Cardiac muscle cell (in vitro differentiated cells and primary cell): ENCODE measurements around the gene EFNA5. TPM values are rescaled to one million over a fixed set of nuclear protein-coding genes. Genes with fewer than 3 reads are reported as not detected.

ENCODE experiments used
- DNase-seq, 2 donors: peaks; one replicate each; pipeline versions ENCODE4 v3.0.0 to v3.0.0-alpha.2; 2010 to 2017; ENCODE audit warnings: low read depth in 1 of 2, low spot score in 1 of 2
- H3K27ac ChIP-seq: fragments of 200-600 bp; sonication (generic); 2 replicates; pipeline ENCODE4 v1.5.1; 2016
- H3K27me3 ChIP-seq: fragments of 200-600 bp; sonication (generic); 2 replicates; pipeline ENCODE4 v1.6.0; 2016; ENCODE audit warnings: control low read depth
- H3K36me3 ChIP-seq: fragments of 200-600 bp; sonication (generic); 2 replicates; pipeline ENCODE4 v1.5.1; 2016; ENCODE audit warnings: control low read depth
- H3K4me1 ChIP-seq: fragments of 200-600 bp; sonication (generic); 2 replicates; pipeline ENCODE4 v1.8.1; 2017; ENCODE audit warnings: low read depth, mild to moderate bottlenecking, mixed run types
- H3K4me3 ChIP-seq: fragments of 200-600 bp; sonication (generic); 2 replicates; pipeline ENCODE4 v1.5.1; 2016; ENCODE audit warnings: mild to moderate bottlenecking
- H3K9me3 ChIP-seq: fragments of 200-600 bp; sonication (generic); 2 replicates; pipeline ENCODE4 v1.5.1; 2017; ENCODE audit warnings: low read depth, mild to moderate bottlenecking, control low read depth
- polyA plus RNA-seq: library from polyadenylated mRNA; unstranded; fragments of >200 nt; fragmentation: Nextera tagmentation; extraction: Ambion mirVana; gene quantifications from 2 replicates; pipeline ENCODE4 v1.2.1, GENCODE V29; 2016
- total RNA-seq: library from RNA; depleted of rRNA; stranded (reverse); fragments of >200 nt; gene quantifications from 2 replicates; pipeline ENCODE4 v1.2.3, GENCODE V29; 2016
- TF ChIP-seq, protein P1 (sequence below): IDR thresholded peaks from 2 replicates; pipeline ENCODE4 v1.5.1; 2012; ENCODE audit warnings: low read depth, mild to moderate bottlenecking, low read length

Gene EFNA5
- total and polyA plus RNA-seq, 2 experiments from 2014 or later = 4.5 to 12.0 TPM

DNA sequence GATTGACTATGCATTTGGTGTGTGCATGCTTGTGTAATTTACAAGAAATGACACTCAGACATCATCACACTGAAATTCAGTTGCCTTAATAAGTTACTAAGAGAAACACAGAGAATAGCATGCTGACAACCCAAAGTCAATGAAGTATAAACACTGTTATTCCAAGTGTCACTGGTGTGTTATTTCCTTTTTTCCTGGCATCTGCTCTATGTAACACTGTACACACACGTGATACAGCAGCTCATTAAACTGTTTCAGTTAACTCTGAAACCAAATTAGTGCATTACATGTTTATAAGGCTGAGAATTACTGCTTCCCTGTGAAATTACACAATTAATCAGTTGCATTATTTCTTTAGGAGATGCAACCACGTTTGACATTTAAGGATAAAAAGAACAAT is 252.7 kb downstream of the EFNA5 start:
- TF ChIP-seq, protein P1, sequence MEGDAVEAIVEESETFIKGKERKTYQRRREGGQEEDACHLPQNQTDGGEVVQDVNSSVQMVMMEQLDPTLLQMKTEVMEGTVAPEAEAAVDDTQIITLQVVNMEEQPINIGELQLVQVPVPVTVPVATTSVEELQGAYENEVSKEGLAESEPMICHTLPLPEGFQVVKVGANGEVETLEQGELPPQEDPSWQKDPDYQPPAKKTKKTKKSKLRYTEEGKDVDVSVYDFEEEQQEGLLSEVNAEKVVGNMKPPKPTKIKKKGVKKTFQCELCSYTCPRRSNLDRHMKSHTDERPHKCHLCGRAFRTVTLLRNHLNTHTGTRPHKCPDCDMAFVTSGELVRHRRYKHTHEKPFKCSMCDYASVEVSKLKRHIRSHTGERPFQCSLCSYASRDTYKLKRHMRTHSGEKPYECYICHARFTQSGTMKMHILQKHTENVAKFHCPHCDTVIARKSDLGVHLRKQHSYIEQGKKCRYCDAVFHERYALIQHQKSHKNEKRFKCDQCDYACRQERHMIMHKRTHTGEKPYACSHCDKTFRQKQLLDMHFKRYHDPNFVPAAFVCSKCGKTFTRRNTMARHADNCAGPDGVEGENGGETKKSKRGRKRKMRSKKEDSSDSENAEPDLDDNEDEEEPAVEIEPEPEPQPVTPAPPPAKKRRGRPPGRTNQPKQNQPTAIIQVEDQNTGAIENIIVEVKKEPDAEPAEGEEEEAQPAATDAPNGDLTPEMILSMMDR = no peak
- H3K27me3 ChIP-seq = no peaks in the 10 kb centered on the region
- no peaks in the 10 kb centered on the region for H3K36me3 ChIP-seq
- peaks cover 29% of the 10 kb centered on the region for H3K4me1 ChIP-seq
- no peak overlapping the region for H3K27ac ChIP-seq
- no peak overlapping the region for H3K4me3 ChIP-seq
- DNase-seq = no peak
- H3K9me3 ChIP-seq = no peaks in the 10 kb centered on the region

GRCh38 chr5:107415762-107416161 is 255.0 kb downstream of the EFNA5 start:
- H3K27me3 ChIP-seq = no peaks in the 10 kb centered on the region
- no peak overlapping the region for H3K4me3 ChIP-seq
- TF ChIP-seq, protein P1 = no peak
- H3K27ac ChIP-seq = no peak overlapping the region
- DNase-seq = no peak
- no peaks in the 10 kb centered on the region for H3K36me3 ChIP-seq
- H3K4me1 ChIP-seq = peaks cover 41% of the 10 kb centered on the region
- H3K9me3 ChIP-seq = no peaks in the 10 kb centered on the region

DNA sequence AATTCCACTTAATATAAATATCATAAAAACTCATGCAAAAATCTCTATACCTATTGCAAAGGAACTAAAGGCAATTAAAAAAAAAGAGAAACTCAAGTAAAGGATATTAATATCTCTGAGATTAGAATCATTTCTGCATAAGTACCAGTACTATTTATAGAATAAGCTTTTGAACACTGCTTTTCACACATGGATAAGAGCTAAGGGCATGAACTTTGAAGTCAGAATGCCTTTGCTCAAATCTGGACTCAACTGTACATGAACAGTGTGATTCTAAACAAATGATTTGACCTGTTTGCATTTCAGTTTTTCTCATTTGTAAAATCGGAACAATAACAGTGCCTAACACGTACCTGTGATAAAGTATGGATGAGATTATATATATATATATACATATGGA is 255.9 kb downstream of the EFNA5 start:
- H3K9me3 ChIP-seq = no peaks in the 10 kb centered on the region
- no peak overlapping the region for H3K27ac ChIP-seq
- DNase-seq = peak in 1 of 2 donors; percentile 38
- no peaks in the 10 kb centered on the region for H3K36me3 ChIP-seq
- TF ChIP-seq, protein P1 = no peak
- H3K4me3 ChIP-seq = peak overlapping the region; percentile 3
- H3K27me3 ChIP-seq = no peaks in the 10 kb centered on the region
- peaks cover 43% of the 10 kb centered on the region for H3K4me1 ChIP-seq

- peak in 1 of 2 donors; percentile 71 for DNase-seq
- no peak overlapping the region for H3K27ac ChIP-seq
Measured at GRCh38 chr5:107413754-107414153, 257.0 kb downstream of the EFNA5 start.

DNA sequence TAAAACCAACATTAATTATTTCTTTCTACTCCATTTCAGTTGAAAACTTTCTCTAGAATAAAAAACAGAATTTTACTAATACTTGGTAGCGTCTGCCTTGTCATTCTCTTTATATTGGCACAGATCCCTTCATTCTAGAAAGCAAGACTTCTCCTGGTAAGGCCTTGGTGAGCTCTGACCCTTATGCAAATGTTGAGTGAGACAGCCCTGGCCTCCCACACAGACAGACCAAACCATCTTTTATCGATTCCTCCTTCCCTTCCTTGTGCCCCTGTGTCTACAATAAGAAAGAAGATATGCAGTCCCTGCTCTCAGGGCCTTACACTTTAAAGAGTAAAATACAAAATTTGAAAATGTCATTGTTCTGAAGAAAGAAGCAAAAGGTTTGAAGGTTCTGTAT is 262.2 kb downstream of the EFNA5 start:
- TF ChIP-seq, protein P1 = no peak
- H3K4me1 ChIP-seq = peaks cover 19% of the 10 kb centered on the region
- no peak overlapping the region for H3K4me3 ChIP-seq
- H3K27ac ChIP-seq = no peak overlapping the region
- H3K36me3 ChIP-seq = no peaks in the 10 kb centered on the region
- H3K9me3 ChIP-seq = no peaks in the 10 kb centered on the region
- no peak for DNase-seq
- H3K27me3 ChIP-seq = no peaks in the 10 kb centered on the region

More at GRCh38 chr5:107413754-107414153, 257.0 kb downstream of the EFNA5 start:
- TF ChIP-seq, protein P1 = no peak
- H3K36me3 ChIP-seq = no peaks in the 10 kb centered on the region
- no peaks in the 10 kb centered on the region for H3K9me3 ChIP-seq
- no peaks in the 10 kb centered on the region for H3K27me3 ChIP-seq
- H3K4me3 ChIP-seq = no peak overlapping the region
- peaks cover 43% of the 10 kb centered on the region for H3K4me1 ChIP-seq

- H3K4me3 ChIP-seq = no peak overlapping the region
- peaks cover 12% of the 10 kb centered on the region for H3K4me1 ChIP-seq
- TF ChIP-seq, protein P1 = no peak
- H3K27ac ChIP-seq = no peak overlapping the region
- DNase-seq = no peak
- no peaks in the 10 kb centered on the region for H3K9me3 ChIP-seq
- H3K36me3 ChIP-seq = no peaks in the 10 kb centered on the region
- no peaks in the 10 kb centered on the region for H3K27me3 ChIP-seq
Measured at GRCh38 chr5:107407713-107408298, 262.9 kb downstream of the EFNA5 start.
